ENCODE data around the gene IL1RAPL1.

The IL1RAPL1 gene

DNA sequence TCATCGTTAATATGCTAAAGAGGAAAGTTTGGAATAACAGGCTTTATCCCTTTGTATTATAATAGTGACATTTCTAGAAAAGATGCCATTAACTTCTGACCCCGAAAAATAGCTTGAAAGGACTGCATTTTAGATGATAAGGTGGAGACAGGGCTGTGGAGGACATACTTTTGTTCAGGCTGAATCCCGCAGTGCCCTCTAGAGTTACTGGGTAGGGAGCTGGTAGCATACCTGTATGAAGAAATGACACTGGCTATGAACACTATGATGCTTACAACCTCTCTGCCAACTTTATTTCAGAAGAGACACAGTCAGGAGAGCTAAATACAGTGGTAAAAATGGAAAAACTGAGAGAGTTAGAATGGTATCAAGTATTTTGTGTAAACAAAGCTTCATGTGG, 8.1 kb downstream of the IL1RAPL1 start:
- Mint-ChIP-seq H3K27ac (no peak overlapping the region), H3K27me3 (ENCODE audit: low read depth) (no peaks in the 10 kb centered on the region), H3K9me3 (no peaks in the 10 kb centered on the region), H3K36me3 (ENCODE audit: low read depth) (no peaks in the 10 kb centered on the region), H3K4me3 (no peak overlapping the region), H3K4me1 (ENCODE audit: low read depth) (no peaks in the 10 kb centered on the region)

DNA sequence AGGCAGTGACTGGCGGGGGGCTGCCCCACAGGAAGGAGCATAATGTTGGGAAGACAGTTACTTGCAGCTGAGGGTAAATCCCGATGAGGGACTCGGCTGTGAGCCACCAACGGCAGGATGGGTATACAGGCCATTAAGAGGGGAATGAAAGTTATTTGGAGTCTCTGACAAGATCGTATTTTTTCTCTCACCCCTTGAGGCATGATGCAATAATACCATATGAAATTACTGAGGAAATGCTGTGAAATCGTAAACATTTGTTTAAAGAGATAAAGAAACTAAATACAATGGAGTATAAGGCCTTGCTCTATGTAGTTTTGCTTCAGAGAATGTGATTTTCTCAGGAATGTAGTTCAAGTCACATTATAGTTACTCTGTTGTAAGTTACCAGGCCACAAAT, 12.7 kb downstream of the IL1RAPL1 start:
- no peaks in the 10 kb centered on the region for H3K27me3 Mint-ChIP-seq (ENCODE audit: low read depth)
- H3K36me3 Mint-ChIP-seq (ENCODE audit: low read depth): no peaks in the 10 kb centered on the region
- peaks cover 2% of the 10 kb centered on the region for H3K9me3 Mint-ChIP-seq
- H3K4me1 Mint-ChIP-seq (ENCODE audit: low read depth): no peaks in the 10 kb centered on the region
- no peak overlapping the region for H3K4me3 Mint-ChIP-seq
- H3K27ac Mint-ChIP-seq: no peak overlapping the region

GRCh38 chrX:28609003-28609402, 21.8 kb downstream of the IL1RAPL1 start:
- H3K4me1 Mint-ChIP-seq (ENCODE audit: low read depth): no peaks in the 10 kb centered on the region
- no peaks in the 10 kb centered on the region for H3K27me3 Mint-ChIP-seq (ENCODE audit: low read depth)
- no peak overlapping the region for H3K27ac Mint-ChIP-seq
- H3K9me3 Mint-ChIP-seq: peaks cover 8% of the 10 kb centered on the region
- H3K36me3 Mint-ChIP-seq (ENCODE audit: low read depth): no peaks in the 10 kb centered on the region
- no peak overlapping the region for H3K4me3 Mint-ChIP-seq

- Mint-ChIP-seq H3K4me1 (ENCODE audit: low read depth) (no peaks in the 10 kb centered on the region), H3K27me3 (ENCODE audit: low read depth) (no peaks in the 10 kb centered on the region), H3K9me3 (peaks cover 6% of the 10 kb centered on the region), H3K36me3 (ENCODE audit: low read depth) (no peaks in the 10 kb centered on the region), H3K4me3 (no peak overlapping the region), H3K27ac (no peak overlapping the region)
These were observed 22.8 kb downstream of the IL1RAPL1 start for GRCh38 chrX:28609917-28610613.

DNA sequence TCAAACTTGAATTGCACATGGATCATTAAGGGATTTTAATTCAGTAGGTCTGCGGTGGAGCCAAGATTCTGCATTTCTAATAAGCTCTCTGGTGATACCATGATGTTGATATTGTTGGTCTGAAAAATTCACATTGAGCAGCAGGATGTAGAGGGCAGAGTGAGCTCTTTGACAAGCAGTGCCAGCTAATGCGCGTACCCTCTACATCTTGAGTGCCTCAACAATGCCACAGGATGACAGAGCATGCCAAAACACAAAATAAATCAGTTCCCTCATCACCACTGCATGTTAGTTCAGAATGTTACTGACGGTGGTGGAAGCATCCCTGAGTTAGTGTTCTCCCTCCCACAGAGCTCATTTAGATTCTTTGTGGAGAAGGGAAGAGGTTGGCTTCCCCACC, 23.5 kb downstream of the IL1RAPL1 start:
- no peaks in the 10 kb centered on the region for H3K27me3 Mint-ChIP-seq (ENCODE audit: low read depth)

GRCh38 chrX:28613558-28613957, 26.3 kb downstream of the IL1RAPL1 start:
- H3K4me1 Mint-ChIP-seq (ENCODE audit: low read depth): no peaks in the 10 kb centered on the region
- H3K36me3 Mint-ChIP-seq (ENCODE audit: low read depth): no peaks in the 10 kb centered on the region
- H3K9me3 Mint-ChIP-seq: no peaks in the 10 kb centered on the region
- H3K27me3 Mint-ChIP-seq (ENCODE audit: low read depth): no peaks in the 10 kb centered on the region
- no peak overlapping the region for H3K27ac Mint-ChIP-seq
- no peak overlapping the region for H3K4me3 Mint-ChIP-seq

More for the DNA sequence above, 23.5 kb downstream of the IL1RAPL1 start:
- no peak overlapping the region for H3K4me3 Mint-ChIP-seq
- H3K9me3 Mint-ChIP-seq: no peaks in the 10 kb centered on the region
- no peak overlapping the region for H3K27ac Mint-ChIP-seq
- H3K36me3 Mint-ChIP-seq (ENCODE audit: low read depth): no peaks in the 10 kb centered on the region
- H3K4me1 Mint-ChIP-seq (ENCODE audit: low read depth): no peaks in the 10 kb centered on the region

DNA sequence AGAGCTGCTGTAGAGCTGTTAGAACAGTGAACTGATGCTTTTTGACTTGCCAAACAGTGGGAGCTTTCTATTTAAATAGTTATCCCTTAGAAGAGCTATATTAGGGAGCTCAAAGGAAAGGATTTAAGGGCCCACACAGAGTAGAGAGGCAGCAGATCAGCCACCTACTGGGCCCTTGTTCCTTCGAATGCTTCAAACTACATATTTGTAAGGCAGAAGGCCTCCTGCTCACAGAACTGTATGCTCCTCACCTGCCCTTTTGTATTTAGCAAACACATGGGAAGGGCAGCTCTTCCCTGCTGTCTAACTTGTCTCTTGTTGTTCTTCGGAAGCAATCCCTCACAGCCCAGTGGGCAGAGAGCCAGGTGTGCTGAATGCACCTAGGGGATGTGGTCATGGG, 38.0 kb downstream of the IL1RAPL1 start:
- no peak overlapping the region for H3K27ac Mint-ChIP-seq
- H3K4me3 Mint-ChIP-seq: no peak overlapping the region
- H3K4me1 Mint-ChIP-seq (ENCODE audit: low read depth): no peaks in the 10 kb centered on the region
- peaks cover 8% of the 10 kb centered on the region for H3K9me3 Mint-ChIP-seq
- H3K36me3 Mint-ChIP-seq (ENCODE audit: low read depth): no peaks in the 10 kb centered on the region
- H3K27me3 Mint-ChIP-seq (ENCODE audit: low read depth): no peaks in the 10 kb centered on the region

- Mint-ChIP-seq H3K4me3 (no peak overlapping the region), H3K27me3 (ENCODE audit: low read depth) (no peaks in the 10 kb centered on the region), H3K36me3 (ENCODE audit: low read depth) (no peaks in the 10 kb centered on the region), H3K9me3 (peaks cover 5% of the 10 kb centered on the region), H3K27ac (no peak overlapping the region), H3K4me1 (ENCODE audit: low read depth) (no peaks in the 10 kb centered on the region)
These were observed 39.3 kb downstream of the IL1RAPL1 start for GRCh38 chrX:28626515-28626914.

DNA sequence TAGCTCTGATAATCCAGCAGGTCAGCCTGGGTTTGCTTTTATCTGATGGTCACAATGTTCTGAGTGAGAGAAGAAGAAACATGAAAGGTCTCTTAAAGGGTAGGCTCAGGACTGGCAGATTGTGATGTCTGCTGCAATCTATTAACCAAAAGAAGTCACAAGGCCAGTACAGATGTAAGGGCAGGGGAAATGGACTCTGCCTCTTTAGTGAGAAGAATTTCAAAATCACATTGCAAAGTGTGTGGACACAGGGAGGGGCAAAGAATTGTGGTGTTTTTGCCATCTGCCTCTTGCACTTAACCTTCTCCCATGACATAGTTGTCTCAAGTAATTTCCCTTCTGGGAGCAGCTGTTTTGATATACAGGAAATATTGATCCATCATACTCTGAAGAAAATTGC, 40.9 kb downstream of the IL1RAPL1 start:
- Mint-ChIP-seq H3K27me3 (ENCODE audit: low read depth) (no peaks in the 10 kb centered on the region), H3K27ac (no peak overlapping the region), H3K9me3 (peaks cover 5% of the 10 kb centered on the region), H3K4me3 (no peak overlapping the region), H3K4me1 (ENCODE audit: low read depth) (no peaks in the 10 kb centered on the region), H3K36me3 (ENCODE audit: low read depth) (no peaks in the 10 kb centered on the region)

DNA sequence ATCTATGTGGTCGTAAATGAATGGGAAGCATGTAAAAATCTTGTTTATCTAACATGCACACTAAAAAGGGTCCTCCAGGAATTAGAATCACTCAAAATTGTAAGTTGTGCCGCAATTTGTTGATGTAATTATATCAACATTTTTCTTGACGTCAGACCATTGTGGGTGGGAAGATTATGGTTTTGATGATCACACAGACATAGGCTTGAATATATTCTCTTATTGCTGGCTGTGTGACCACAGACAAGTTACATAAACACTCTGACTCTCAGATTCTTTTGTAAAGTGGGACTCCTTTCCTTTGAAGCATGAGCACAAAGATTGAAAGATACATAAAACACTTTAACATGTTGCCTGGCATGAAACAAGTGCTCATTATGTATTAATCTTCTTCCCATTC, 51.5 kb downstream of the IL1RAPL1 start:
- H3K27ac Mint-ChIP-seq: no peak overlapping the region
- H3K4me1 Mint-ChIP-seq (ENCODE audit: low read depth): no peaks in the 10 kb centered on the region
- no peak overlapping the region for H3K4me3 Mint-ChIP-seq
- no peaks in the 10 kb centered on the region for H3K27me3 Mint-ChIP-seq (ENCODE audit: low read depth)
- H3K36me3 Mint-ChIP-seq (ENCODE audit: low read depth): no peaks in the 10 kb centered on the region
- H3K9me3 Mint-ChIP-seq: peaks cover 5% of the 10 kb centered on the region

- Mint-ChIP-seq H3K36me3 (ENCODE audit: low read depth) (no peaks in the 10 kb centered on the region), H3K27ac (no peak overlapping the region), H3K9me3 (peaks cover 5% of the 10 kb centered on the region), H3K4me3 (no peak overlapping the region), H3K27me3 (ENCODE audit: low read depth) (no peaks in the 10 kb centered on the region), H3K4me1 (ENCODE audit: low read depth) (no peaks in the 10 kb centered on the region)
These were observed 52.2 kb downstream of the IL1RAPL1 start for GRCh38 chrX:28639451-28639850.

DNA sequence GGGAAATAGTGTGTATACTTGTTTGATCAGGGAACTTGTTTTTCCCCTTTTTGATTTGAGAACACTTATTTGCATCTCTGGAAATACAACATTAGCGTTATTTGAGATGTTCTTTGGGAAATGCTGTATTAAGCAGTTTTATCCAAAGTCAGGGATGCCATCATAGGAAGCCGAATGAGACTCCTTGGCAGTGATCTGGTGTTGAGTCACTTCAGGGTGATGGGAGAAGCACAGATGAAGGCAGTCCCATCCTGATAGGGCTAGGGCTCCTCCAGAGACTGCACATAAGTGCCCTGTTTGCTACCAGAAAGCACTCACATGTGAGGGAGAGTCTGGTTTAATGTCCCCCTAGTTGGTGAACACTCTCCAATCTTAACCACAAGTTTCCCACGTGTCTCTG, 62.3 kb downstream of the IL1RAPL1 start:
- no peaks in the 10 kb centered on the region for H3K9me3 Mint-ChIP-seq
- no peaks in the 10 kb centered on the region for H3K36me3 Mint-ChIP-seq (ENCODE audit: low read depth)
- no peak overlapping the region for H3K27ac Mint-ChIP-seq
- H3K4me1 Mint-ChIP-seq (ENCODE audit: low read depth): no peaks in the 10 kb centered on the region
- H3K4me3 Mint-ChIP-seq: no peak overlapping the region
- H3K27me3 Mint-ChIP-seq (ENCODE audit: low read depth): no peaks in the 10 kb centered on the region

DNA sequence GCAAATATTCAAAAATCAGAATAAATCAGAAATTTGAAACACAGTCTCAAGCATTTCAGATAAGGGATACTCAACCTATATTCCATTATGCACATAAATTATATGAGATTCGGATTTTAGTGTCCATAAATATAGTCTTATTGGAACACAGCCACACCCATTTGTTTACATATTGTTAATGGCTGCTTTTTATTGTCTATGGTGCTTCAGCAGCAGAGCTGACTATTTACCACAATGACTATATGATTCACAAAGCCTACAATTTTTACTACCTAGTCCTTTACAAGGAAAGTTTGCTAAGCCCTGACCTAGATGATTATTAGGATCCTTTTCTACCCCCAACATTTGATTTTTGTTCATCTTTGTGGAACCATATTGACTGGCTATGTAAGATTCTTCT, 63.9 kb downstream of the IL1RAPL1 start:
- Mint-ChIP-seq H3K36me3 (ENCODE audit: low read depth) (no peaks in the 10 kb centered on the region), H3K4me3 (no peak overlapping the region), H3K27ac (no peak overlapping the region), H3K9me3 (no peaks in the 10 kb centered on the region), H3K27me3 (ENCODE audit: low read depth) (no peaks in the 10 kb centered on the region), H3K4me1 (ENCODE audit: low read depth) (no peaks in the 10 kb centered on the region)

GRCh38 chrX:28659269-28659668, 72.0 kb downstream of the IL1RAPL1 start:
- Mint-ChIP-seq H3K36me3 (ENCODE audit: low read depth) (no peaks in the 10 kb centered on the region), H3K4me3 (no peak overlapping the region), H3K27me3 (ENCODE audit: low read depth) (no peaks in the 10 kb centered on the region), H3K9me3 (no peaks in the 10 kb centered on the region), H3K27ac (no peak overlapping the region), H3K4me1 (ENCODE audit: low read depth) (no peaks in the 10 kb centered on the region)

GRCh38 chrX:28665778-28666177, 78.5 kb downstream of the IL1RAPL1 start:
- no peaks in the 10 kb centered on the region for H3K4me1 Mint-ChIP-seq (ENCODE audit: low read depth)
- H3K27ac Mint-ChIP-seq: no peak overlapping the region
- no peaks in the 10 kb centered on the region for H3K27me3 Mint-ChIP-seq (ENCODE audit: low read depth)
- no peaks in the 10 kb centered on the region for H3K9me3 Mint-ChIP-seq
- H3K36me3 Mint-ChIP-seq (ENCODE audit: low read depth): no peaks in the 10 kb centered on the region
- no peak overlapping the region for H3K4me3 Mint-ChIP-seq

DNA sequence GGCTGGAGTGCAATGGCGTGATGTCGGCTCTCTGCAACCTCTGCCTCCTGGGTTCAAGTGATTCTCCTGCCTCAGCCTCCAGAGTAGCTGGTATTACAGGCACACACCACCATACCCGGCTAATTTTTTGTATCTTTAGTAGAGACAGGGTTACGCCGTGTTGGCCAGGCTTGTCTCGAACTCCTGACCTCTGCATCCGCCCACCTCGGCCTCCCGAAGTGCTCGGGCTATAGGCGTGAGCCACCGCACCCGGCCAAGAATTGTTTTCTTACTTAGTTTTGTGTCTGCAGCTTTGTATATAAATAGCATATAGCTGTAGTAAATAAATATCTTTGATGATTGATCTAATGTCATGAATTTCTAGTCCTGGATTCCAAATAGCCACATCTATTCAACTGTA, 81.1 kb downstream of the IL1RAPL1 start:
- no peak overlapping the region for H3K4me3 Mint-ChIP-seq
- H3K36me3 Mint-ChIP-seq (ENCODE audit: low read depth): no peaks in the 10 kb centered on the region

More for the DNA sequence above, 81.1 kb downstream of the IL1RAPL1 start:
- Mint-ChIP-seq H3K4me1 (ENCODE audit: low read depth) (no peaks in the 10 kb centered on the region), H3K27ac (no peak overlapping the region), H3K9me3 (no peaks in the 10 kb centered on the region), H3K27me3 (ENCODE audit: low read depth) (no peaks in the 10 kb centered on the region)
